Stimulated activated CD8-positive, alpha-beta memory T cell treated with anti-CD3 and anti-CD28 coated beads, Interleukin-2, amount 100 ng/mL, for 1 hour (primary cell): ENCODE data around the gene TCF7L2.
"Not testable (repeated sequence)": the region's sequence is repeated elsewhere in the genome, so short reads cannot be mapped to it uniquely, and the experiment has no call there.

Source experiments
- DNase-seq, 2 donors: peaks; one replicate each; pipeline ENCODE4 v3.0.0-alpha.2; 2020; ENCODE audit warnings: low read depth in 2 of 2

Gene TCF7L2

GRCh38 chr10:113047605-113047962 lies 97.5 kb downstream of the TCF7L2 start:
- no peak for DNase-seq

GRCh38 chr10:113047963-113048781 lies 98.1 kb downstream of the TCF7L2 start:
- DNase-seq, result no peak

- DNase-seq, result no peak
Measured at GRCh38 chr10:113049881-113050280, 99.8 kb downstream of the TCF7L2 start.

- DNase-seq, result no peak
Measured at GRCh38 chr10:113052076-113052830, 102.2 kb downstream of the TCF7L2 start.

- no peak for DNase-seq
Measured at GRCh38 chr10:113053091-113053490, 103.0 kb downstream of the TCF7L2 start.

- no peak for DNase-seq
Measured at GRCh38 chr10:113053881-113054280, 103.8 kb downstream of the TCF7L2 start.

- DNase-seq, result no peak
Measured at GRCh38 chr10:113055458-113055857, 105.4 kb downstream of the TCF7L2 start.

GRCh38 chr10:113056030-113056429 lies 106.0 kb downstream of the TCF7L2 start:
- no peak for DNase-seq

- no peak for DNase-seq
Measured at GRCh38 chr10:113056441-113057021, 106.5 kb downstream of the TCF7L2 start.

GRCh38 chr10:113057948-113058522 lies 108.0 kb downstream of the TCF7L2 start:
- no peak for DNase-seq

GRCh38 chr10:113058523-113059370 lies 108.7 kb downstream of the TCF7L2 start:
- DNase-seq, result no peak

GRCh38 chr10:113059371-113059780 lies 109.3 kb downstream of the TCF7L2 start:
- no peak for DNase-seq

GRCh38 chr10:113060201-113061053 lies 110.4 kb downstream of the TCF7L2 start:
- DNase-seq, result no peak

- no peak for DNase-seq
Measured at GRCh38 chr10:113061054-113061430, 111.0 kb downstream of the TCF7L2 start.

GRCh38 chr10:113061557-113061956 lies 111.5 kb downstream of the TCF7L2 start:
- no peak for DNase-seq

GRCh38 chr10:113063043-113063967 lies 113.3 kb downstream of the TCF7L2 start:
- DNase-seq, result no peak

- DNase-seq, result no peak
Measured at GRCh38 chr10:113064039-113064438, 114.0 kb downstream of the TCF7L2 start.

- DNase-seq, result not testable (repeated sequence)
Measured at GRCh38 chr10:113066120-113066519, 116.1 kb downstream of the TCF7L2 start.

GRCh38 chr10:113066561-113067312 lies 116.7 kb downstream of the TCF7L2 start:
- no peak for DNase-seq
